ENCODE data around the gene TMEM184B. TPM values are rescaled to one million over a fixed set of nuclear protein-coding genes. Genes with fewer than 3 reads are reported as not detected.

The TMEM184B gene
- total RNA-seq, 1 experiment from 2014 or later = 5.1 TPM

DNA sequence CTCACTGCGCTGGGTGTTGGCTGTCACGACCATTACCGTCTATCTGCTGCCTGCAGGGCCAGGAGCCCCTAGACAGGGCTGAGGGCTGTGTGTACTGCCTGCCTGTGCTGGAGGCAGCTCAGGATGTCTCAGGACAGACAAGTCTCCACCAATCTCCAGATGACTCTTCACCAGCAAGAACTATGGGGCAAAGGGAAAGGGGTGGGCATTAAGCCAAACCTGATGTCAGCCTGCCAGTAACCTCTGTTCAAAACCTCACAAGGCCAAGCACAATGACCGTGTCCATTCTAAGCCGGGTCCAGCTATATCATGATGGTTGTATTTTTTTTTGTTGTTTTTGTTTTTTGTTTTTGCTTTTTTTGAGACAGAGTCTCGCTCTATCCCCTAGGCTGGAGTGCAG is 39.4 kb downstream of the TMEM184B start:
- no peaks in the 10 kb centered on the region for H3K27me3 ChIP-seq (ENCODE audit: low read length)
- H3K4me1 ChIP-seq (ENCODE audit: low read length) = no peaks in the 10 kb centered on the region
- no peaks in the 10 kb centered on the region for H3K9me2 ChIP-seq (replicated peaks; ENCODE audit: insufficient read depth, low read length)
- H3K9ac ChIP-seq (ENCODE audit: low read length) = no peak overlapping the region
- no peak overlapping the region for H3K4me2 ChIP-seq (ENCODE audit: low read depth, low read length, poor library complexity, severe bottlenecking)
- H3K4me3 ChIP-seq (ENCODE audit: low read length) = no peak overlapping the region
- H3K9me3 ChIP-seq (ENCODE audit: low read length) = no peaks in the 10 kb centered on the region
- no peaks in the 10 kb centered on the region for H3K79me2 ChIP-seq (ENCODE audit: low read length)
- H3K27ac ChIP-seq (ENCODE audit: low read length) = no peak overlapping the region
- no peaks in the 10 kb centered on the region for H3K36me3 ChIP-seq (ENCODE audit: insufficient read depth, low read length)
- H2AFZ ChIP-seq (ENCODE audit: low read length) = no peak overlapping the region
- no peak for DNase-seq
- H4K20me1 ChIP-seq (ENCODE audit: insufficient read depth, low read depth, low read length) = no peaks in the 10 kb centered on the region

GRCh38 chr22:38232196-38232595 is 40.6 kb downstream of the TMEM184B start:
- no peaks in the 10 kb centered on the region for H4K20me1 ChIP-seq (ENCODE audit: insufficient read depth, low read depth, low read length)
- H3K27me3 ChIP-seq (ENCODE audit: low read length) = no peaks in the 10 kb centered on the region
- no peak overlapping the region for H3K4me2 ChIP-seq (ENCODE audit: low read depth, low read length, poor library complexity, severe bottlenecking)
- H3K9me3 ChIP-seq (ENCODE audit: low read length) = no peaks in the 10 kb centered on the region
- H3K36me3 ChIP-seq (ENCODE audit: insufficient read depth, low read length) = no peaks in the 10 kb centered on the region
- no peaks in the 10 kb centered on the region for H3K4me1 ChIP-seq (ENCODE audit: low read length)
- H3K9ac ChIP-seq (ENCODE audit: low read length) = no peak overlapping the region
- no peak for DNase-seq
- H2AFZ ChIP-seq (ENCODE audit: low read length) = no peak overlapping the region
- no peaks in the 10 kb centered on the region for H3K9me2 ChIP-seq (replicated peaks; ENCODE audit: insufficient read depth, low read length)
- no peak overlapping the region for H3K27ac ChIP-seq (ENCODE audit: low read length)
- H3K79me2 ChIP-seq (ENCODE audit: low read length) = no peaks in the 10 kb centered on the region
- no peak overlapping the region for H3K4me3 ChIP-seq (ENCODE audit: low read length)

DNA sequence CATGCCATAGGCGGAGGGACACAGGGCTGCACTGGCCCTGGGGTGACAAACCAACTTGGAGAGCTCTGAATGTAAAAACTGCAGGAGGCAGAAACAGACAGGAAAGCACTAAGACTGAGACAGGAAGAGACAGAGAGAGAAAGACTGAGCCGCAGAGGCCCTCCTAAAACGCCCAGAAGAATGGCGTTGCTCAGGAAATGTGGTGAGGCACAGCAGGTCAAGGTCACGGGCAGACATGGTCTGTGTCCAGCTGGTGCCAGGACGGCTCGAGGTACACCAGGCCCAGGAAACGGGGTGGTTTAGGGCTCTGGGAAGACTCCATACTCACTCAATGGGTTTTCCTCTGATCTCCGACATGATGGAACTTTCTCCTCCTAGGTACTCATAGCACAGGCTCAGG is 41.9 kb downstream of the TMEM184B start:
- Histone ChIP-seq H3K9me3 (ENCODE audit: low read length) (no peaks in the 10 kb centered on the region), H3K4me2 (ENCODE audit: low read depth, low read length, poor library complexity, severe bottlenecking) (no peak overlapping the region), H3K4me3 (ENCODE audit: low read length) (no peak overlapping the region), H3K27me3 (ENCODE audit: low read length) (no peaks in the 10 kb centered on the region), H3K4me1 (ENCODE audit: low read length) (no peaks in the 10 kb centered on the region), H3K79me2 (ENCODE audit: low read length) (no peaks in the 10 kb centered on the region), H3K27ac (ENCODE audit: low read length) (no peak overlapping the region), H3K9ac (ENCODE audit: low read length) (no peak overlapping the region), H3K9me2 (replicated peaks; ENCODE audit: insufficient read depth, low read length) (no peaks in the 10 kb centered on the region), H4K20me1 (ENCODE audit: insufficient read depth, low read depth, low read length) (no peaks in the 10 kb centered on the region), H3K36me3 (ENCODE audit: insufficient read depth, low read length) (no peaks in the 10 kb centered on the region), H2AFZ (ENCODE audit: low read length) (no peak overlapping the region)
- no peak for DNase-seq

DNA sequence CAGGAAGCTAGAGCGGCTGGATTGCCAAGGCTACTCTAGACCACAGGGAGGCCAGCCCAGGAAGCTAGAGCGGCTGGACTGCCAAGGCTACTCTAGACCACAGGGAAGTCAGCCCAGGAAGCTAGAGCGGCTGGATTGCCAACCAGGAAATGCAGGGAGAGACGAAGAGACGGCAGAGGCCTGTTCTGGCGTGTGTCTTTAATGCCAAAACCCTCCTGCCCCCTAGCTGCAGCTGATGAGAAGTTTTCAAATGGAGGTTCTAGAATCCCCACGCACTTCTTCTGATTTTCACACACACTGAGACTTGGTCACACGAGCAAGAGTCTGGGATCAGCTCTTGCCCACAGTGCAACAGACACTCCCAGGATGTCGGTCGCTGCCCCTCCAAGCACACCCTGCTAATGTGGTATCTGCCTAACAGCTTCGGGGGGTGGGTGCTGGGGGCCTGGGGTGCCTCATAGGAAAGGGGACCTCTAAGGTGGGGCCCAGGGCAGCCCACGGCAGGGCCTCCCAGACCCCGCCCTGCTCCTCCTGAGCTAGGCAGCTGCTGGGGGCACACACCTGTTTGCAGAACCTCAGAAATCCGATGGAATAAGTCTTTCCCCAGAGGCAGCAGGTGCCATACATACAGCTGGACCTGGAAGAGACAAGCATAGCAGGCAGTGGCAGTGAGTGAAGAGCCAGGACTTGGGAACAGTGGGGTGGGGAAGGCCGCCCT is 42.5 kb downstream of the TMEM184B start:
- H3K9me2 ChIP-seq (replicated peaks; ENCODE audit: insufficient read depth, low read length) = no peaks in the 10 kb centered on the region
- H3K27ac ChIP-seq (ENCODE audit: low read length) = no peak overlapping the region
- H3K79me2 ChIP-seq (ENCODE audit: low read length) = no peaks in the 10 kb centered on the region
- H3K27me3 ChIP-seq (ENCODE audit: low read length) = no peaks in the 10 kb centered on the region
- H3K4me1 ChIP-seq (ENCODE audit: low read length) = no peaks in the 10 kb centered on the region
- H3K9ac ChIP-seq (ENCODE audit: low read length) = no peak overlapping the region
- H4K20me1 ChIP-seq (ENCODE audit: insufficient read depth, low read depth, low read length) = no peaks in the 10 kb centered on the region
- DNase-seq = peak; percentile 78
- no peaks in the 10 kb centered on the region for H3K9me3 ChIP-seq (ENCODE audit: low read length)
- no peak overlapping the region for H2AFZ ChIP-seq (ENCODE audit: low read length)
- H3K4me3 ChIP-seq (ENCODE audit: low read length) = no peak overlapping the region
- H3K36me3 ChIP-seq (ENCODE audit: insufficient read depth, low read length) = no peaks in the 10 kb centered on the region
- no peak overlapping the region for H3K4me2 ChIP-seq (ENCODE audit: low read depth, low read length, poor library complexity, severe bottlenecking)

GRCh38 chr22:38228873-38229740 is 43.7 kb downstream of the TMEM184B start:
- H3K27ac ChIP-seq (ENCODE audit: low read length) = no peak overlapping the region
- H3K4me1 ChIP-seq (ENCODE audit: low read length) = no peaks in the 10 kb centered on the region
- no peaks in the 10 kb centered on the region for H3K9me3 ChIP-seq (ENCODE audit: low read length)
- no peaks in the 10 kb centered on the region for H3K27me3 ChIP-seq (ENCODE audit: low read length)
- no peak overlapping the region for H3K9ac ChIP-seq (ENCODE audit: low read length)
- no peaks in the 10 kb centered on the region for H4K20me1 ChIP-seq (ENCODE audit: insufficient read depth, low read depth, low read length)
- H3K79me2 ChIP-seq (ENCODE audit: low read length) = no peaks in the 10 kb centered on the region
- no peaks in the 10 kb centered on the region for H3K9me2 ChIP-seq (replicated peaks; ENCODE audit: insufficient read depth, low read length)
- H2AFZ ChIP-seq (ENCODE audit: low read length) = no peak overlapping the region
- H3K4me3 ChIP-seq (ENCODE audit: low read length) = no peak overlapping the region
- no peak for DNase-seq
- no peak overlapping the region for H3K4me2 ChIP-seq (ENCODE audit: low read depth, low read length, poor library complexity, severe bottlenecking)
- H3K36me3 ChIP-seq (ENCODE audit: insufficient read depth, low read length) = no peaks in the 10 kb centered on the region

GRCh38 chr22:38228326-38228872 is 44.4 kb downstream of the TMEM184B start:
- H3K27me3 ChIP-seq (ENCODE audit: low read length) = no peaks in the 10 kb centered on the region
- DNase-seq = no peak
- H3K79me2 ChIP-seq (ENCODE audit: low read length) = no peaks in the 10 kb centered on the region
- H3K4me3 ChIP-seq (ENCODE audit: low read length) = no peak overlapping the region
- no peaks in the 10 kb centered on the region for H4K20me1 ChIP-seq (ENCODE audit: insufficient read depth, low read depth, low read length)
- H3K4me1 ChIP-seq (ENCODE audit: low read length) = no peaks in the 10 kb centered on the region
- H3K27ac ChIP-seq (ENCODE audit: low read length) = no peak overlapping the region
- no peak overlapping the region for H3K9ac ChIP-seq (ENCODE audit: low read length)
- H2AFZ ChIP-seq (ENCODE audit: low read length) = no peak overlapping the region
- H3K9me2 ChIP-seq (replicated peaks; ENCODE audit: insufficient read depth, low read length) = no peaks in the 10 kb centered on the region
- H3K9me3 ChIP-seq (ENCODE audit: low read length) = no peaks in the 10 kb centered on the region
- no peak overlapping the region for H3K4me2 ChIP-seq (ENCODE audit: low read depth, low read length, poor library complexity, severe bottlenecking)
- H3K36me3 ChIP-seq (ENCODE audit: insufficient read depth, low read length) = no peaks in the 10 kb centered on the region

DNA sequence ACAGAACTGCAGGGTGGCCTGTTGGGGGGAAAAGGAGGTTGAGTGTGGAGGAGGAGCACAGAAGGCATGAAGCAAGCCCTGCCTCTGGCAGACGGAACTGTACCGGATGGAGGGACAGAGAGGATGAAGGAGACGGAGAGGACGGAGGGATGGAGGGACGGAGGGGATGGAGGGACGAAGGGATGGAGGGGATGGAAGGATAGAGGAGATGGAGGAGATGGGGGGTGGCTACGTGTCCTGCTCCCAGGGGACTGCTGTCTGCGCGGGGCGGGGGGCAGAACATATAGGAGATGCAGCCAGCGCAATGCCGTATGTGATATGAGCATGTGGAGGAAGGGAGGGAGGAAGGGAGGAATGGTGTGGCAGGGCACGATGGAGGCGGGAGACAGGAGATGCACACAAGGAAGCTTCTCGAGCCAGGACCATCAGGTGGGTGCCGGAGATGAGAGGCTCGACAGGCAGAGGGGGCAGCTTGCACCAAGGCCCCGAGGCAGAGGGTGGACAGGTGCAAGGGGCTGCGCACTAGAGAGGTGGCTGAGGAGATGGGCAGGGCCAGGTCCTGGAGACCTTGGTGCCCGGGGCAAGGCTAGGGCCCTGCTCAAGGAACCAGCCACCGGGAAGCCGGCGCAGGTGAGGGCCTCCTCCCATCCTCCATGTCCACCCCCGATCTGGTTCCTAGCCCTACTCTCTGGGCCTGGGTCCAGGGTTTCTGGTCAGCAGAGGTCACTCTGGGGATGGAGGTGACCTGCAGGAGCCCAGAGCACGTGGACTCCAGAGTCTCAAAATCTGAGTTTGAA is 45.8 kb downstream of the TMEM184B start:
- Histone ChIP-seq H3K4me2 (ENCODE audit: low read depth, low read length, poor library complexity, severe bottlenecking) (no peak overlapping the region), H3K36me3 (ENCODE audit: insufficient read depth, low read length) (no peaks in the 10 kb centered on the region)
- no peak for DNase-seq

More for the DNA sequence above, 45.8 kb downstream of the TMEM184B start:
- Histone ChIP-seq H4K20me1 (ENCODE audit: insufficient read depth, low read depth, low read length) (no peaks in the 10 kb centered on the region), H3K9me2 (replicated peaks; ENCODE audit: insufficient read depth, low read length) (no peaks in the 10 kb centered on the region), H2AFZ (ENCODE audit: low read length) (no peak overlapping the region), H3K4me1 (ENCODE audit: low read length) (no peaks in the 10 kb centered on the region), H3K9me3 (ENCODE audit: low read length) (no peaks in the 10 kb centered on the region), H3K79me2 (ENCODE audit: low read length) (no peaks in the 10 kb centered on the region), H3K27me3 (ENCODE audit: low read length) (no peaks in the 10 kb centered on the region), H3K4me3 (ENCODE audit: low read length) (no peak overlapping the region), H3K9ac (ENCODE audit: low read length) (no peak overlapping the region), H3K27ac (ENCODE audit: low read length) (no peak overlapping the region)

All from Karpas-422 (cell line).